ENCODE data around the gene ABLIM3.

GRCh38 chr5:149239917-149240316, 98.6 kb downstream of the ABLIM3 start:
- TF ChIP-seq CTCF (IDR thresholded peaks at IDR 0.05), result no peak
- TF ChIP-seq POLR2A (IDR thresholded peaks at IDR 0.05), result no peak

Measured in adrenal gland (tissue), 5 donors.